ENCODE data around the gene CD14.
"Not testable (repeated sequence)": the region's sequence is repeated elsewhere in the genome, so short reads cannot be mapped to it uniquely, and the experiment has no call there.

CD14 gene

GRCh38 chr5:140593070-140593469 is 39.9 kb downstream of the CD14 start:
- not testable (repeated sequence) for DNase-seq

- DNase-seq, result no peak
These were observed 41.1 kb downstream of the CD14 start for GRCh38 chr5:140591747-140592372.

- no peak for DNase-seq
These were observed 42.1 kb downstream of the CD14 start for GRCh38 chr5:140590861-140591260.

GRCh38 chr5:140588311-140589070 is 44.5 kb downstream of the CD14 start:
- DNase-seq, result no peak

- DNase-seq, result no peak
These were observed 45.5 kb downstream of the CD14 start for GRCh38 chr5:140587495-140587894.

Data from CD4-positive, alpha-beta T cell treated with Interleukin-17A for 4 hours (primary cell).